ENCODE results near the gene HOXA3.

The HOXA3 gene

GRCh38 chr7:27157702-27158431 lies 5.5 kb upstream of the HOXA3 start:
- DNase-seq (ENCODE audit: low read depth in 1 of 2, low spot score in 1 of 2): no peak

DNA sequence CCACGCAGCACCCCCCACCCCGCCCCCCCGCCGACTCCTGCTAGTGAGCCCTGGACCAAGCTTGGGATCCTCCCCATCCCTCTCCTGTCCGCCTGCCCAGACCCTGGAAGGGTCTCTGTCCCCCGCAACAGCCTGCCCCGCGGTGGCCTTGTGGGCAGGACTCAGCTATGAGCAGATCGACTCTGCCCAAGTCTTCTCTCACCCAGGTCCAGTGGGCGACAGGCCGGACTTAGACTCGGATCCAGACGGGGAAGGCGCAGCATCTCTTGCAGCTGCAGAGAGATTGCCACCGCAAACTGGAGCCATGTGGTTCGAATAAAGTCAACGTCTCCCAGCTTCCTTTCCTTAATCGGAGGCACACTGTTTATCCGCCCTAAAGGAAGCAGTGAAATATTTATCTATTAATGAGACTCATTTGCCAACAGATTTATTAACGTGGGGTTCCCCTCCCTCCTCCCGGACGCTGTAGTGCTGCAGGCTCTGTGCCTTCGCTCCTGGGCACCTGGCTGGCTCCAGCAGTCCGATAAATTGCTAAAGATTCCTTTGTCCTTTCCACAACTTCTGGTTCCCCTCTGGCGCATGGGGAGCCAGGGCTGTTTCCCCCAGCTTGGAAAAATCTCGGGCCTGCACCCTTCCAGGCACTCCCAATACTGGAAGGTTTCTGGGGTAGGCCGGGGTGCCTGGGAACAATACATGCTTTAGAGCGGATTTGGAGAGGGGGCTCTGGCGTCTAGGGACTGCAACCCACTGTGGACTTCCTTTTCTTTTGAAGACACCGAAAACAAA lies 4.7 kb upstream of the HOXA3 start:
- no peak for DNase-seq (ENCODE audit: low read depth in 1 of 2, low spot score in 1 of 2)

- DNase-seq (ENCODE audit: low read depth in 1 of 2, low spot score in 1 of 2): no peak
These were observed 4.1 kb upstream of the HOXA3 start, which contains the start of gene HOXA7 for GRCh38 chr7:27156508-27156898. Gene HOXA7, minus strand, starts transcription at chr7:27156675. Its CDS starts 130 bp downstream, at chr7:27156545.

DNA sequence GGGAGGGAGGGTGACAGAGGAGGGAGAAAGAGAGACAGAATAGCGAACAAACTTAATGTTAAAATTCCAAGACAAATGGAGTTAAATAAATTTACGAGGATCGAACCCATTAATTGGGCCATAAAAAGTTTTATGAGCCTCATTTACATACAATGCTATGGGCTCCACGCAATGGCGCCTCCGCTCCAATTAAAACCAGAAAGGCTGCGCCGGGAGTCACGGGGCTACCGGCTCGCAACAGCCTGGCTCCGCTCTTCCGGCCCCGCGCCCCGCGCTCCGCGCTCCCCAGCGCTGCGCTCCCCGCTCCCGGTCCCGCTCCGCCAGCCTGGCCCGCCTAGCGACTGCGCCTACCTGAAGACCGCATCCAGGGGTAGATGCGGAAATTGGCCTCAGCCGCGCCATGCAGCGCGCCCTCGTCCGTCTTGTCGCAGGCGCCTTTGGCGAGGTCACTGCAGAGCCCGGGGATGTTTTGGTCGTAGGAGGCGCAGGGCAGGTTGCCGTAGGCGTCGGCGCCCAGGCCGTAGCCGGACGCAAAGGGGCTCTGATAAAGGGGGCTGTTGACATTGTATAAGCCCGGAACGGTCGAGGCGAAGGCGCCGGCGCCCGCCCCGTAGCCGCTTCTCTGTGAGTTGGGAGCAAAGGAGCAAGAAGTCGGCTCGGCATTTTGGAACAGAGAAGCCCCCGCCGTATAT lies 3.6 kb upstream of the HOXA3 start:
- DNase-seq (ENCODE audit: low read depth in 1 of 2, low spot score in 1 of 2): no peak

DNA sequence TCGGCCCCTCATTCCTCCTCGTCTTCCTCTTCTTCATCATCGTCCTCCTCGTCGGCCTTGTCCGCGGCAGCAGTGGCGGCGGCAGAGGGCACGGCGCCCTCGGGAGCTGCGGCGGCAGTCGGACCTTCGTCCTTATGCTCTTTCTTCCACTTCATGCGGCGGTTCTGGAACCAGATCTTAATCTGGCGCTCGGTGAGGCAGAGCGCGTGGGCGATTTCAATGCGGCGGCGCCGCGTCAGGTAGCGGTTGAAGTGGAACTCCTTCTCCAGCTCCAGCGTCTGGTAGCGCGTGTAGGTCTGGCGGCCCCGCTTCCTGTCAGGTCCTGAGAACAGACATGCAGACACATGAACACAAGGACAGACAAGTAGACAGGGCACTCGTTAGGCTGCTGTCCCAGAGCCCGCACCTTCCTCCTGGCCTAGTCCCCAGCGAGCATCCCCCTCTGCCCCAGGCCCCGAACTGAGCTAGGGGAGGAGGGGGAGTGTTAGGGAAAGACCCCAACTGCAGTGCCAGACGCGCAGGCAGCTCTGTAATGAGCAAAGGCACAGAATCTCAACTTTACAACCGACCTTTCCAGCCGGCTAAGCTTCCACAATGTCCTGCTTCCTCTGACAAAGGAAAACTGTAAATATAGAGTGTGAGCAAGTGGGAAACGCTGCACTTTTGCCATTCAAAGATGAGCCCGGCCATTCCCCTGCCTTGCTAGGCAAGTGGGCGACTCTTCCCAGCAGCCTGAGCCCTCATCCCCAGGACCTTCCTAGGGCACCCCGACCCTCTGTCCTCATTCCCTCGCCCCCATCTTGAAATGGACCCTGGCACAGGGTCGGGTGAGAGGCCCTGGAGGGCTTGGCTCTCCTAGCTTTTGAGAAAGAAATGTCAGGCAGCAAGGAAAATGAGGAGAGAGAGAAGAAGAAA lies 2.8 kb upstream of the HOXA3 start:
- DNase-seq (ENCODE audit: low read depth in 1 of 2, low spot score in 1 of 2): no peak

- no peak for DNase-seq (ENCODE audit: low read depth in 1 of 2, low spot score in 1 of 2)
These were observed 2.0 kb upstream of the HOXA3 start for GRCh38 chr7:27154369-27154768.

DNA sequence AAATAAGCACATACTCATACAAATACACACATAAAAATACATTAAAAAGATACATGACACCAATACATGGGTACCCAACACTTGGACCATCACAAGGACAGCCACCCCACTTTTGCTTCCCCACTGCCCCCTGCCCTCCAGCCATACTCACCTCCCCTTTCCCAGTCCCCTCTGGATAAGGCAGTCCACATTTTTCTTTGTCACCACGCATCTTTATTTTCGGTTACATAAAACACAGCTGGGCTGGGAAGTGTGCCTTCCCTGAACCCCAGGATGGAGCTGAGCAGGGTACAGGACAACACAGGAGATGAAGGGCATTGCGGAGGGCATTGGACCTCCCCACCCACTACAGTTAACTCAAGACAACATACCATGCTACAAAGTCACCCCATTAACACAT lies 1.1 kb upstream of the HOXA3 start:
- no peak for DNase-seq (ENCODE audit: low read depth in 1 of 2, low spot score in 1 of 2)

GRCh38 chr7:27152816-27153442 lies 546 bp upstream of the HOXA3 start:
- DNase-seq (ENCODE audit: low read depth in 1 of 2, low spot score in 1 of 2): no peak

- DNase-seq (ENCODE audit: low read depth in 1 of 2, low spot score in 1 of 2): no peak
These were observed 947 bp downstream of the HOXA3 start for GRCh38 chr7:27151341-27151930.

GRCh38 chr7:27150568-27151340 lies 1.6 kb downstream of the HOXA3 start:
- DNase-seq (ENCODE audit: low read depth in 1 of 2, low spot score in 1 of 2): peak; percentile 39 to 60

GRCh38 chr7:27149842-27150567 lies 2.4 kb downstream of the HOXA3 start:
- no peak for DNase-seq (ENCODE audit: low read depth in 1 of 2, low spot score in 1 of 2)

DNA sequence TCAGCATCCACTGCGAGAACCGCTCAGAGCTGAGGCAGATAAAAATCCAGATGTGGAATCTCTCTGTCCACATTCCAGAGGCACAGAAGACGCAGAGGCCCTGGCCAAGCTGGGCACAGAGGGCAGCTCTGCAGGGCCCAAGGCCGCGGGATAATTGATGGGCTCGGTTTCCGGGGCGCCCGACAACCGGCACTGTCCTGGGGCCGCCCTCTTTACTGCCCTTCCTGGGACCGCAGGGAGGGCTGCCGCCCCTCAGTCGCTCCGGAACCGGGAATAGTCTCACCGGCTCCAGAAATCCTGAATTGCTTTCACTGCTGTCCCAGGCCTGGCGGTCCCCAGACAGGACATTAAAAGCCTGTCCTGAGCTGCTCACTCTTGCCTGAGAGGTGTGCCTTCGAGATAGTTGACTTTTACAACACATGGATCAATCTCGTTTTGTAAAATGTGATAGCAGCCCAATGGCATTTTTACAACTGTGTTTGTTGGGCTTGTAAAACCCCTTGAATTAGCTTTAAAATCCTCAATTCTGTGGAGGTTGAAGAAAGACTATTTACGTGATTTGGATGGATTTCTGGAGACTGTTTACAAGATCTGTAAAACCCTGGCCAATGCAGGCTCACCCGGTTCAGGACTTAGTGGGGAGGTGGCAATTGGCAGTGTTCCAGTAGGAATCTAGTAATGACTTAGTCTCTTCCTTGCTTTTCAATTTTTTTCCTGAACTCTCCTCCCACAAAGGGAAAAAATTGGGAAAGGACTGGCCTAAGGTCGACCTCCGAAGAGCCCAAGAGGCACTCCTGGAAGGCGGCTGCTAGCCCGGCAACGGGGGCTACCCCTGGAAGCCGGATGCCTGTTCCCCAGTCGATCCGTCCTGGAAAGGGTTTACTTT lies 3.4 kb downstream of the HOXA3 start:
- DNase-seq (ENCODE audit: low read depth in 1 of 2, low spot score in 1 of 2): no peak

DNA sequence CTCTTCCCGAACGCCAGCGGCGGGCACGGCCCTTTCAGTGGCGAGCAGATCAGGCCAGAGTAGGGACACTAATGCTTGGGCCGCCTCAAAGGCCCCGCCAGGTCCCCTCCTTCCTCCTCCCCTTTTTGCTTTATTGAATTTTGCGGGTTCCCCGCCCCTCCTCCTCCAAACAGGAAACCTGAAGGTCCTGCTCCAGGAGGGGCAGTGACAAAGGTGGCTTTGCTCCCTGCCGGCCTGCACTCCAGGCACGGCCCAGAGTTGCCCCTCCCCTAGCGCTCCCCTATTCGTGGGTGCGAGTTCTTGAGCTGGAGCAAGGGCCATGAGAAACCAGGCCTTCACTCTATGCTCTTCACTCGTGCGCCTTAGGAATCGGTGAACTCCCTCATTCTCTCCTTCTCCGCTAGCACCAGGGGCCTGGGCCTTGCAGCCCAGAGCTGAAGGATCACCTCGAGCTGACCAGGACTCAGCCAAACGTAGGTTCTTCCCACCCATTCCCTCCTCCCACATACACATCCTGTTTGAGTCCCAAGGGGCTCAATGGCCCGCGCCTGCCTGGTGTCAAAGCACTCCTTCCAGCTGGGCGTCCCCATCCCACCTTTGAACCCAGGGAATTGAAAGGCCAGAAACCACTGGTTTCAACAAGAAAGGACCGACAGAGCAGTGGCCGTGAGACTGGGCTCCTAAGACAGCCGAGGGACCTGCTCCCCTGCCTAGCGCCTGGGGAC lies 4.2 kb downstream of the HOXA3 start:
- no peak for DNase-seq (ENCODE audit: low read depth in 1 of 2, low spot score in 1 of 2)

- no peak for DNase-seq (ENCODE audit: low read depth in 1 of 2, low spot score in 1 of 2)
These were observed 5.0 kb downstream of the HOXA3 start, which contains the start of gene HOXA6 for GRCh38 chr7:27147199-27148030. Gene HOXA6, minus strand, starts transcription at chr7:27147774. Its CDS starts 25 bp downstream, at chr7:27147749.

DNA sequence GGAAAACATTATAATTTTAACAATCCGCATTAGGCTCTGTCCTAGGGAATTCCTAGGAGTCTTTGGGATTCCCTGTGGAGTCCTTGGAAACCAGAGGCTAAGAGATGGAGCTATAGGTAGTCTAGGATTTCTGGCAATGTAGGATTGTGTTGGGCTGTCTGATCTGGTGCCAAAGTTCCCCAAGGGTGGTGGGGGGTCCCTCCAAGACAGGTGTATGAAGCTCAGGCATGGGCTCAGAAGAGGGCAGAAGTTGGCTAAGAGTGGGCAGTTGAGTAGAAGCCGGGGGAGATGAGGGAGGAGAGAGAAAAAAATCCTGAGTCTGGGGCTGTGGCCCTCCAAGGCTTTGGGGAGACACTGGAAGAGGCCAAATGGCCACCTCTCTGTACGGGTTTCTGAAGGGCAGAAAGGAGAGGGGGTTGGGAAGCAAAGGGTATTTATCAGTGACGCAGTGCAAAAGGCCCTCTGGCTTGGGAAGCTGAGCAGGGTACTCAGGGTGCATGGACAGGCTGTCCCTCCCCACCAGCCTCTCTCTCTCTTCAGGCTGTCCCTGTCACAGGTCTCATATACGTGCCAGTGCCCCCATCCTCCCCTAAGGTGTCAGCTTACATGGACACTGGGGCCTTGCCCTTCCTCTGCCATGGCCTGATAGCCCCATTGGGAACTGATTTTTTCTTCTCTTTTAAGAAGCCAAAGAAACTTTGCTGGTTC lies 5.7 kb downstream of the HOXA3 start:
- DNase-seq (ENCODE audit: low read depth in 1 of 2, low spot score in 1 of 2): no peak
